Measurements from ENCODE around the gene R3HDM1. TPM values are rescaled to one million over a fixed set of nuclear protein-coding genes. Genes with fewer than 3 reads are reported as not detected.
"Not testable (repeated sequence)": the region's sequence is repeated elsewhere in the genome, so short reads cannot be mapped to it uniquely, and the experiment has no call there.

R3HDM1 gene
- total RNA-seq, 1 experiment from 2014 or later = 62.6 TPM

GRCh38 chr2:135701442-135701841 is 170.2 kb downstream of the R3HDM1 start:
- BruUV-seq (replicated peaks) = no TSS peak
- H3K4me1 ChIP-seq (ENCODE audit: control insufficient read depth, insufficient read depth, low read length) = no peaks in the 10 kb centered on the region
- DNase-seq (ENCODE audit: low read depth, low spot score) = no peak
- H3K4me3 ChIP-seq (ENCODE audit: low read depth in 2 of 2, low read length in 2 of 2) = no peak overlapping the region
- no peak for TF ChIP-seq SIN3A (IDR thresholded peaks at IDR 0.05; ENCODE audit: borderline replicate concordance, insufficient read depth, low read depth, low read length)
- no peak for TF ChIP-seq CTCF (IDR thresholded peaks at IDR 0.05)
- TF ChIP-seq REST (IDR thresholded peaks at IDR 0.05; ENCODE audit: insufficient read depth in 1 of 2, low read depth in 2 of 2, low read length in 1 of 2) = no peak
- no peak for TF ChIP-seq TCF7L2 (IDR thresholded peaks at IDR 0.05; ENCODE audit: low read depth, low read length)
- no peak for TF ChIP-seq POLR2AphosphoS5 (IDR thresholded peaks at IDR 0.05; ENCODE audit: low read depth, low read length)
- H3K9me3 ChIP-seq (ENCODE audit: control insufficient read depth, insufficient read depth, low read depth, low read length) = no peaks in the 10 kb centered on the region
- no peaks in the 10 kb centered on the region for H3K36me3 ChIP-seq (ENCODE audit: control insufficient read depth, insufficient read depth, low read length)
- in situ Hi-C loops (cut with HindIII; ENCODE audit: low pct_unique_long_range_greater_than_20kb, low sequenced_read_pairs) (no loop called here), intact Hi-C loops (cut with micrococcal nuclease; ENCODE audit: unreplicated experiment) (no loop called here)
- POLR2A ChIA-PET = no interaction called here
- no peak for ATAC-seq
- CTCF ChIA-PET = no interaction called here
- no peaks in the 10 kb centered on the region for H3K27me3 ChIP-seq (ENCODE audit: control insufficient read depth, insufficient read depth, low read length)
- H3K27ac ChIP-seq (ENCODE audit: low read length) = no peak overlapping the region

DNA sequence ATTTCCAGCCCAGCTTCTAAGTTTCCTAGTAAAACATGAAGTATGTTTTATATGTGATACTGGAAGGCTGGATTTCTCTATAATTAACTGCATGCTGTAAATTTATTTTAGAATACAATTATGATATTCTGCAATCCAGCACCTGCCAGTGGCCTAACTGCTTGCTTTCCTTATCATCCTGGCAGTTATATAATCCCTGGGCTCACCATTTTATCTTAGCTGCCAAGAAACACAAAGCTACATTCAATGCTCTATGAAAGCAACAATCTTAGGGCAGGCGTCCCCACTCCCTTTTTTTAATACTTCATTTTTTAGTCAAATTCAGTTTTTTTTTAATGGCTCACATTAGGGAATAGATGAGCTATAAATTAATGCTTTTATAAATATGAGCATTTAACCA is 172.0 kb downstream of the R3HDM1 start:
- POLR2A ChIA-PET = interaction anchor here (0.5 kb wide), 1 partner anchor 126 kb away, joined by 17 read pairs; no protein-coding TSS in a partner anchor
- CTCF ChIA-PET = no interaction called here
- TF ChIP-seq REST (IDR thresholded peaks at IDR 0.05; ENCODE audit: insufficient read depth in 1 of 2, low read depth in 2 of 2, low read length in 1 of 2) (no peak), SIN3A (IDR thresholded peaks at IDR 0.05; ENCODE audit: borderline replicate concordance, insufficient read depth, low read depth, low read length) (no peak), POLR2AphosphoS5 (IDR thresholded peaks at IDR 0.05; ENCODE audit: low read depth, low read length) (no peak), CTCF (IDR thresholded peaks at IDR 0.05) (no peak), TCF7L2 (IDR thresholded peaks at IDR 0.05; ENCODE audit: low read depth, low read length) (no peak)
- intact Hi-C loops (cut with micrococcal nuclease; ENCODE audit: unreplicated experiment) = no loop called here
- Histone ChIP-seq H3K27ac (ENCODE audit: low read length) (no peak overlapping the region), H3K27me3 (ENCODE audit: control insufficient read depth, insufficient read depth, low read length) (no peaks in the 10 kb centered on the region), H3K9me3 (ENCODE audit: control insufficient read depth, insufficient read depth, low read depth, low read length) (no peaks in the 10 kb centered on the region), H3K4me3 (ENCODE audit: low read depth in 2 of 2, low read length in 2 of 2) (no peak overlapping the region), H3K4me1 (ENCODE audit: control insufficient read depth, insufficient read depth, low read length) (no peaks in the 10 kb centered on the region), H3K36me3 (ENCODE audit: control insufficient read depth, insufficient read depth, low read length) (no peaks in the 10 kb centered on the region)
- in situ Hi-C loops (cut with HindIII; ENCODE audit: low pct_unique_long_range_greater_than_20kb, low sequenced_read_pairs) = no loop called here
- ATAC-seq (no peak), DNase-seq (ENCODE audit: low read depth, low spot score) (no peak)
- no TSS peak for BruUV-seq (replicated peaks)

- POLR2A ChIA-PET; in situ Hi-C loops (cut with HindIII; ENCODE audit: low pct_unique_long_range_greater_than_20kb, low sequenced_read_pairs); H3K4me1 ChIP-seq (ENCODE audit: control insufficient read depth, insufficient read depth, low read length); H3K9me3 ChIP-seq (ENCODE audit: control insufficient read depth, insufficient read depth, low read depth, low read length); BruUV-seq (replicated peaks); H3K27me3 ChIP-seq (ENCODE audit: control insufficient read depth, insufficient read depth, low read length); H3K27ac ChIP-seq (ENCODE audit: low read length); DNase-seq (ENCODE audit: low read depth, low spot score); intact Hi-C loops (cut with micrococcal nuclease; ENCODE audit: unreplicated experiment); ATAC-seq; H3K4me3 ChIP-seq (ENCODE audit: low read depth in 2 of 2, low read length in 2 of 2); CTCF ChIA-PET; H3K36me3 ChIP-seq (ENCODE audit: control insufficient read depth, insufficient read depth, low read length): not testable (repeated sequence)
Measured at GRCh38 chr2:135704075-135704474, 172.8 kb downstream of the R3HDM1 start.

All from Panc1 (cell line).